GM18951 (cell line): Measurements from ENCODE around the gene HIGD2A.

Experiments
- POLR2A ChIP-seq: IDR thresholded peaks from 4 replicates; pipeline ENCODE4 v1.6.1; 2011; ENCODE audit warnings: mild to moderate bottlenecking; ENCODE audit not compliant: insufficient read length, insufficient read depth; ENCODE audit errors: extremely low read depth
- in situ Hi-C: fragments of 300-500 bp; cut with MboI; formaldehyde crosslinking; loops from one replicate; pipeline ENCODE4 v1.12.0; 2022; ENCODE audit warnings: low sequenced_read_pairs, mixed read lengths, inconsistent platforms; ENCODE audit not compliant: unreplicated experiment

HIGD2A gene

DNA sequence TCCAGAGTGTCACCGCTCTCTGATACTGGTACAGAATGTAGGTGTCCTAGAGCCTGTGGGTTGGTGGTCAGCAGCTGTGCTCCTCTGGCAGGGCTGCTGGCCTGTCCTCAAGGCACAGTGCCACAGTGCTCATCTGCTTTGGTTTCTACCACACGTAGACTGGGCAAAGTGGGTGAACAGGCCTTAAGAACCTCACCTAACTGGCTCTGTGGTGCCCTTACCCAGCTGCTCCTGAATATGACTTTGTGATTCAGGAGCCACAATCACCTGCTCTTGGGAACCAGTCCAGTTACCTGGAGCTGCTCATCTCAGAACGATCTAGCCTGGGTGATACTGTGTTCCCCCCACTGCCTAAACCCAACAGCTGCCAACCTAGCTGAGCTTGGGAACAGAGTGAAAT, 6.6 kb upstream of the HIGD2A start:
- TF ChIP-seq POLR2A = no peak
- in situ Hi-C loops = no loop called here

DNA sequence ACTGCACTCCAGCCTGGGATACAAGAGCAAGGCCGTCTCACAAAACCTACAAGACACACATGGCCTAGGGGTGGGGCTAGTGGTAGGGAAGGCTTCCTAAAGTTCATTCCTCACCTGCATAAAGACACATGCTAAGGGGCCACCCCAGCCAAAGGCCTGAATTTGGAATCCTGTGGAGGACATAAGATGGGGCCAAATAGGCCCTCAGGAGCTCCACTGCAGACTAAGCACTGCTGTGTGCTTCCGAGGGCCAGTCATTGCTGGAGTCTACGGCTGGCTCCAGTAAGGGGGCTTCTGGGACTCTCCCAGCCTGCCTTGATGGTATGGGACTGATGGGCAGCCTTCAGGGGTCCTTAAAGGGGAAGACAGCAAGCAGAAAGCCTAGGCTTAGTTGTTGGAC, 5.8 kb upstream of the HIGD2A start:
- no peak for TF ChIP-seq POLR2A
- in situ Hi-C loops = no loop called here

DNA sequence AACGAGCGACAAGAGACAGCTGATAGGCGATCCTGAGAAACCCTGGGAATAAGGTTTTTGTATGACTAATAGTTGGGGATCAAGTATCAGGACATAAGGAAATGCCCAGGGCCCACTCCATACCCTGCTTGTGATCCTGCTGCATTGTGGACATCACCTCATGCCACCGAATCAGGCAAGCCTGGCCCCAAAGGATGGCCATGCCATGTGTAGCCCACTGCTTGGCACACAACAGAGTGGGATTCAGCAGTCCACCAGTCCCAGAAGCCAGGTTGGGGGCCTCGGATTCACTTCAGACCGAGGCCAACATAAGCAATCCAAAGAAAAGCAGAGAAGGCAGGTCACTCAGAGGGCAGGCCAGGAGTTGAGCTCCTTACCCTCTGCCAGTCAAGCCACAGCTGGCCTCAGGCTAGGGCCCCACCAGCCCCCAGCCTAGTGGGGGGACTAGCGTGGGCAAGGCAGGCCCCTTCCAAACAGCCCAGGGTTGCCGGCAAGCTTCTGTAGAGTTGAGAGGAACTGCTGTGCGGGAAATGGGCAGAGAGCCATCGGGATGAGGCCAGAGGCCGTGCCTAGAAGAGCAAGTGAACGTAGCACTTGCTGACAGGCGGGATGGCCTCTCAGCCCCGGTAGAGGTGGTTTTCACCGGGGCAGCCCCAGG, 5.2 kb upstream of the HIGD2A start:
- in situ Hi-C loops = no loop called here
- no peak for TF ChIP-seq POLR2A

DNA sequence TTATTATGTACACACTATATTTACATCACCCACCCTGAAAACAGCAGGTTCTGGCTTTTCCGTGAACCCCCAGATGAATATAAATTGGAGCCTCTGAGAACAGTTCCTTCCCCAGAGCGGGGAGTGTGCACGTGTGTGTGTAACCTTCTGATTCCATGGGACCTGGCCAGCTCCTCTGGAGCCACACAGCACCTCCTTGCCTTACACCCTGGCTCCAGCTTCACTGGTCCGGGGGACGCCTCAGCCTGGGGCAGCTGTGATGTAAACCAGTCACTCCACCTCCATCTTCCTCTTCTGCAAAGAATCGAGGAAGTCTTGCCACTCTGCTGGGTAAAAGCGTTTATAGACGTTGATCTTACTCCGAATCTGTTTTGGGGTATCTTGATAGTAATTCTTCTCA, 4.6 kb upstream of the HIGD2A start:
- in situ Hi-C loops = no loop called here
- no peak for TF ChIP-seq POLR2A

DNA sequence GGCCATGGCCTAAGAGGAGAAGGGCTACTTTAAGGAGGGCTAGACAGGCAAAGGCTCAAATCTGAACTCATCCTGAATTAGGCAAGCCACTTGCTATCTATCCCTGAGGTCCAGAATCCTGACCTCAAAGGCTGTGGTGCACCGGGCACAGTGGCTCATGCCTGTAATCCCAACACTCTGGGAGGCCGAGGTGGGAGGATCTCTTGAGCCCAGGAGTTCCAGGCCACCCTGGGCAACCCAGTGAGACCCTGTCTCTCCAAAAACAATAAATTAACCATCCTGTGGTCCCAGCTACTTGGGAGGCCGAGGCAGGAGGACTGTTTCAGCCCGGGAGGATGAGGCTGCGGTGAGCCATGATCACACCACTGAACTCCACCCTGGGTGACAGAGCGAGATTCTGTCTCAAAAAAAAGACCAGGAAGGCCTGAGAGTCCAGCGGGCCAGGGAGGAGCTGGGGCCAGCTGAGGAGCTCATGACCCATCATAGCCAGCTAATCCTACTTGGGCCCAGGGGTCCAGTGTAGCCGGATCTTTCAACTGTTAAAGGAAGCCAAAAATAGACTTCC, 4.1 kb upstream of the HIGD2A start:
- in situ Hi-C loops = no loop called here
- no peak for TF ChIP-seq POLR2A

DNA sequence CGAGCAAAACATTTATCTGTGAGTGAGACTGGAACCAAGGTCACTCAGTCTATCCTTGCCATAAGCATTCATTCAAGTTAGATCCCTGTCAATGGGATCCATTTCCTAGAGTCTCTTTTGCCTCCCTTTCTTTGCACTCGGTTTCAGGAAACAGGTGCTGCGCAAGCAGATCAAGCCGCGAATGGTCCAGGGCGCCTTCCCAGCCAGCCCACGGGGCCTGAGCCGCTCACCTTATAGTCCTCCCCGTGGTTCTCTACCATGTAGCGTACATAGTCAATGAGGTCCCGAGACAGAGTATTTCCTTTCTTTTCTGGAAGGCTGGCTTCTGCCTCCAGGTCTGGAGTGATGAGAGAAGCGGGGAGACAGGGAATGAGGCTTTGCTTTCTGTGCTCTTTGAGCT, 3.6 kb upstream of the HIGD2A start:
- no peak for TF ChIP-seq POLR2A
- in situ Hi-C loops = no loop called here

DNA sequence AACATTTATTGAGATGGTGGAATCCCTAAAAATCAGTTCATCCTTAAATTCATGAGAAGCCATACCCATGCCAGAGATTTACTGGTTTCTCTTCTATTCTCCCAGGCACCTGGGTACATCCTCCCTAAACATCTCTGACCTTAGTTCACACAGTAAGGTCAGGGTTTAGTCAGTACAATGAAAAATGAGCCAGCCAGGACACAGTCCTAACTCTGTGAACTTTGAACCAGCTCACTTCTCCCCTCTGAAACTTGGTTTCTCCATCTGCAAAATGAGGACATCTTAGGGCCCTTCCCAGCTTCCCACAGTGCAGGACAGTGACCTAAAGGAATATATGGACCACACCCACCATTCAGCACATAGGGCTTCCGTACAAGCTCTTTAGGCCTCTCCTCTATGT, 2.1 kb upstream of the HIGD2A start:
- no peak for TF ChIP-seq POLR2A
- in situ Hi-C loops = no loop called here

DNA sequence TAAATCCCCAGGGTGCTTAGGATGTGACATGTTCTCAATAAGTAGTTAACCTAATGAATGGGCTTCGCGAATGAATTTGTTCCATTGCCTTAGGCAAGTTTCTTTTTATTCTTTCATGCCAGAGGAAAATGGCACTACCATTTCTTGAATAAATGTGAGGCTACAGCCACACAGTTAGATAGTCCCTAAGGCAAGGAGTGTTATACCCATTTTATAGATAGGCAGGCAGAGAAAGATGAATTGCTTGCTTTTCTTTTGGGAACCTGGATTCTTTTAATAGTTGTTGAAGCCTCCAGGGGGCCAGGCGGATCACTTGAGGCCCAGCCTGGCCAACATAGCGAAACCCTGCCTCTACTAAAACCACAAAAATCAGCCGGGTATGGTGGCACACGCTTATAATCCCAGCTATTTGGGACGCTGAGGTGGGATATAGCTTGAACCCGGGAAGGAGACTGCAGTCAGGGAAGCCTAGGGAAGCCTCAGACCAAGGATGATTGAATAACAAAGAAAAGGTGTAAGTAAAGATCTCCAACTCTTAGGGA, 1.1 kb upstream of the HIGD2A start:
- TF ChIP-seq POLR2A = no peak
- in situ Hi-C loops = no loop called here

DNA sequence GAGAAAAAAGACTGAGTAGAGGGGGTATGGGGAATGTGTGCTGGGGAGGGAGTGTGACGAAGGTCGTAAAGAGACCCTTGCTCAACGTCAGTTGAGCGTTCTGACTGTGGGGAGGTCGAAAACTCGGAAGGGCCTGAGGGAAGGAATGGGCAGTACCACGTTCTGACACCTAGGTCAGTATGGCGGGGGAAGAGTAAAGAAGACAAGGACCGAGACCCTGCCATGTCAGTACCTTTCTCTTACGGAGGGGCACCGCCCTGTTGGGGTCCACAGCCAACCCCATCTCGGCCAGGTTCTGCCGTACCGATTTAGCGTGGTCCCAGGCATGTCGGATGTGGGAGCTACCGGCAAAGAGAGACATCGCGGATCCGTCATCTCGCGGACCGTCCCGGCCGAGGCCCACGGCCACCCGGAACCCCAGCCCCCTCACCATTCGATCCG, 528 bp upstream of the HIGD2A start:
- in situ Hi-C loops = no loop called here
- TF ChIP-seq POLR2A = no peak

DNA sequence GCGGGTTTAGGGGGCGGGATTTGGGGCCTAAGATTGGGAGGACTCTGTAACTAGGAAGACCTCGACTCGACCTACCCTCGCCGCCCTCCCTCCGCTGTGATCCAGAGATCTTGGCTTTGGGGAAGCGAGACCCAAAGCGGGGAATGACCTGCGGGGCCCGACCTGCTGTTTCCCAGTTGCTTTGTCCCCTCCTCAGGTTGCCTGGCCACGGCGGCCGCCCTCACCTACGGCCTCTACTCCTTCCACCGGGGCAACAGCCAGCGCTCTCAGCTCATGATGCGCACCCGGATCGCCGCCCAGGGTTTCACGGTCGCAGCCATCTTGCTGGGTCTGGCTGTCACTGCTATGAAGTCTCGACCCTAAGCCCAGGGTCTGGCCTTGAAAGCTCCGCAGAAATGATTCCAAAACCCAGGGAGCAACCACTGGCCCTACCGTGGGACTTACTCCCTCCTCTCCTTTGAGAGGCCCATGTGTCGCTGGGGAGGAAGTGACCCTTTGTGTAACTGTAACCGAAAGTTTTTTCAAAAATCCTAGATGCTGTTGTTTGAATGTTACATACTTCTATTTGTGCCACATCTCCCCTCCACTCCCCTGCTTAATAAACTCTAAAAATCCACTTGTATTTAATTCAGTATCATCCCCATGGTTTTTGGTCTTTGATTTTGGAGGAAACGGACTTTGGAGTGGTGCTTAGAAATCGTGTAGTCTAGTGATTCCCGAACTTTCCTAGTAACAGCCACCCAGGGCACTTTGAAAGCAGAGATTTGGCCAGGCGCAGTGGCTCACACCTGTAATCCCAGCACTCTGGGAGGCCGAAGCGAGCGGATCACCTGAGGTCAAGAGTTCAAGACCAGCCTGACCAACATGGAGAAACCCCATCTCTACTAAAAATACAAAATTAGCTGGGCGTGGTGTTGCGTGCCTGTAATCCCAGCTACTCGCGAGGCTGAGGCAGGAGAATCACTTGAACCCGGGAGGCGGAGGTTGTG, 878 bp downstream of the HIGD2A start:
- in situ Hi-C loops = no loop called here
- TF ChIP-seq POLR2A = peak; percentile 69

DNA sequence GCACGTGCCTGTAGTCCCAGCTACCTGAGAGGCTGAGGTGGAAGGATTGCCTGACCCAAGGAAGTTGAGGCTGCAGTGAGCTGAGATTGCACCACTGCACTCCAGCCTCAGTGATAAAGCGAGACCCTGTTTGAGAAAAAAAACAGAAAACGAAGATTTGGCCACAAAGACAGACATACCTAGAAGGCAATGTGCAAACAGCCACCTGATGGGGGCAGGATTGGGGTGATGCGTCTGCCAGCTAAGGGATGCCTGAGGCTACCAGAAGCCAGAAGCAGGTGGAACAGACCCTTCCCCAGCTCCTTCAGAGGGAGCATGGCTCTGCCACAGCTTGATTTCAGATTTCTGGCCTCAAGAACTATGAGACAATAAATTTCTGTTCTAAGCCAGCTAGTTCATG, 2.9 kb downstream of the HIGD2A start:
- no peak for TF ChIP-seq POLR2A
- in situ Hi-C loops = no loop called here

DNA sequence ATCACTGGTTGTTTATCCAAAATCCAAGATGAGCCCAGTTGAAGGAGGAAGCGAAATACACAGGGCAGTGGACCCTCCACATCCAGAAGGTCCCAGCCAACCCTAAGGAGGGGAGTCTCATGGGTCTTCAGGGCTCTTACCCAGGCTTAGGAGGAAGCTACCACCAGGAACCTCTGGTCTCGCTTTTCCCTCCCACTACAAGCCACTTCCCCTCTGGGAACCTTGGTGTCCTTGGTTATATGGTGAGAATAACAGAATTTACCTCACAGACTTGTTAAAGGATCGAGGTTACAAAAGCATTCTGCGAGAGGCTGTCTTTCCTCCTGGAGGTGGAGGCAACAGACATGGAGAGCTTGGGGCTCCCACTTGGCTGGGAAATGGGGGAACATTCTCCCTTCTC, 3.4 kb downstream of the HIGD2A start:
- no peak for TF ChIP-seq POLR2A
- in situ Hi-C loops = no loop called here

DNA sequence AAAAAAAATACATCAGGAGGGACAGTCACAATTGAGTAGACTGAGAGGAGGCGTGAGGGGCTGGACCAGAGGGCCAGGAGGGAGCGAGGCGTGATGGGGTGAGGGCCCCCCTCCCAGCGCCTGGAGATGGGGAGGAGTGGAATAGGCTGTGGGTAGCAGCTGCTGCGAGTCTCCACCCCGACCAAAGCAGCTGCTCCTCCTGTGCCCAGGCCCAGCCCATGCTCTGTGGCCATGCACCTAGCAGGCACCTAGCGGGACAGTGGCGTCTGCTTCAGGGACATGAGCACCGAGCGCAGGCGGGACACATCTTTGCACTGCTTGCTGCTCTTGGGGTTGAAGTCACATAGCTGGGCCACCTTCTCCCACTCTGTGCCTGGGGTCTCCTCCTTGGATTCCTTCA, 4.0 kb downstream of the HIGD2A start:
- TF ChIP-seq POLR2A = no peak
- in situ Hi-C loops = no loop called here
